GM19468 (cell line): Measurements from ENCODE around the gene LCN1.
"Not testable (repeated sequence)": the region's sequence is repeated elsewhere in the genome, so short reads cannot be mapped to it uniquely, and the experiment has no call there.

ENCODE experiments used
- ATAC-seq: cut with Tn5 transposase; IDR thresholded peaks from one replicate; pipeline ENCODE4 v1.9.1; 2021; ENCODE audit warnings: mild to moderate bottlenecking, moderate library complexity, moderate number of reproducible peaks; ENCODE audit not compliant: unreplicated experiment; ENCODE audit errors: extremely low read depth

Gene LCN1

GRCh38 chr9:135503371-135504261 is 17.6 kb upstream of the LCN1 start:
- ATAC-seq: no peak

- ATAC-seq: no peak
These were observed 16.7 kb upstream of the LCN1 start for GRCh38 chr9:135504262-135505243.

- no peak for ATAC-seq
These were observed 15.6 kb upstream of the LCN1 start for GRCh38 chr9:135505406-135506187.

GRCh38 chr9:135506327-135507103 is 14.7 kb upstream of the LCN1 start:
- no peak for ATAC-seq

- ATAC-seq: no peak
These were observed 13.9 kb upstream of the LCN1 start for GRCh38 chr9:135507104-135508035.

- no peak for ATAC-seq
These were observed 12.9 kb upstream of the LCN1 start for GRCh38 chr9:135508211-135508820.

GRCh38 chr9:135509458-135509857 is 11.8 kb upstream of the LCN1 start:
- ATAC-seq: no peak

- ATAC-seq: no peak
These were observed 9.0 kb upstream of the LCN1 start for GRCh38 chr9:135512241-135512603.

GRCh38 chr9:135512904-135513303 is 8.3 kb upstream of the LCN1 start:
- ATAC-seq: no peak

GRCh38 chr9:135513351-135513846 is 7.8 kb upstream of the LCN1 start:
- no peak for ATAC-seq

- not testable (repeated sequence) for ATAC-seq
These were observed 7.3 kb upstream of the LCN1 start for GRCh38 chr9:135513906-135514305.

- ATAC-seq: no peak
These were observed 6.7 kb upstream of the LCN1 start for GRCh38 chr9:135514342-135515082.

GRCh38 chr9:135515083-135515951 is 5.9 kb upstream of the LCN1 start:
- ATAC-seq: no peak

GRCh38 chr9:135516132-135516860 is 4.9 kb upstream of the LCN1 start:
- ATAC-seq: no peak

GRCh38 chr9:135517407-135517822 is 3.8 kb upstream of the LCN1 start:
- no peak for ATAC-seq
